ENCODE results near the gene TMEM165. TPM values are rescaled to one million over a fixed set of nuclear protein-coding genes. Genes with fewer than 3 reads are reported as not detected.

Gene TMEM165
- total RNA-seq, 4 donors from 2014 or later: 79.5 to 215 (median 136) TPM

DNA sequence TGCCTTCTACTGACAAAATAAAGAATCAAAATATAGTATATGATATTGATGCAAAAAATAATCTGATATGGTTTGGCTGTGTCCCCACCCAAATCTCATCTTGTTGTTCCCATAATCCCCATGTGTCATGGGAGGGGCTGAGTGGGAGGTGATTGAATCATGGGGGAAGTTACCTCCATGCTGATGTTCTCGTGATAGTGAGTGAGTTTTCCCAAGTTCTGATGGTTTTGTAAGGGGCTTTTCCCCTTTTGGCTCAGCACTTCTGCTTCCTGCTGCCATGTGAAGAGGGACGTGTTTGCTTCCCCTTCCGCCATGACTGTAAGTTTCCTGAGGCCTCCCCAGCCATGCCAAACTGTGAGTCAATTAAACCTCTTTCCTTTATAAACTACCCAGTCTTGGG lies 70.2 kb downstream of the TMEM165 start:
- no peaks in the 10 kb centered on the region for H3K27me3 ChIP-seq
- no peaks in the 10 kb centered on the region for H3K9me3 ChIP-seq
- intact Hi-C loops (cut with DNase I; ENCODE audit: low total_unique reads) (no loop called here), in situ Hi-C loops (cut with MboI; ENCODE audit: low pct_ligation_motif_present in 1 of 4, low pct_unique_long_range_greater_than_20kb in 1 of 4, low sequenced_read_pairs in 3 of 4) (no loop called here)
- H3K27ac ChIP-seq: no peak overlapping the region
- H3K4me3 ChIP-seq: no peak overlapping the region
- no peak for DNase-seq
- 86 to 89% methylated on average over 3 of the region's 3 CpGs for whole genome bisulfite sequencing, 2 donors (ENCODE audit: low coverage in 1 of 2)
- TF ChIP-seq EP300 (IDR thresholded peaks at IDR 0.05; ENCODE audit: low read depth) (no peak), POLR2A (IDR thresholded peaks at IDR 0.05) (no peak), POLR2AphosphoS5 (IDR thresholded peaks at IDR 0.05) (no peak)
- TF ChIP-seq, protein P1, sequence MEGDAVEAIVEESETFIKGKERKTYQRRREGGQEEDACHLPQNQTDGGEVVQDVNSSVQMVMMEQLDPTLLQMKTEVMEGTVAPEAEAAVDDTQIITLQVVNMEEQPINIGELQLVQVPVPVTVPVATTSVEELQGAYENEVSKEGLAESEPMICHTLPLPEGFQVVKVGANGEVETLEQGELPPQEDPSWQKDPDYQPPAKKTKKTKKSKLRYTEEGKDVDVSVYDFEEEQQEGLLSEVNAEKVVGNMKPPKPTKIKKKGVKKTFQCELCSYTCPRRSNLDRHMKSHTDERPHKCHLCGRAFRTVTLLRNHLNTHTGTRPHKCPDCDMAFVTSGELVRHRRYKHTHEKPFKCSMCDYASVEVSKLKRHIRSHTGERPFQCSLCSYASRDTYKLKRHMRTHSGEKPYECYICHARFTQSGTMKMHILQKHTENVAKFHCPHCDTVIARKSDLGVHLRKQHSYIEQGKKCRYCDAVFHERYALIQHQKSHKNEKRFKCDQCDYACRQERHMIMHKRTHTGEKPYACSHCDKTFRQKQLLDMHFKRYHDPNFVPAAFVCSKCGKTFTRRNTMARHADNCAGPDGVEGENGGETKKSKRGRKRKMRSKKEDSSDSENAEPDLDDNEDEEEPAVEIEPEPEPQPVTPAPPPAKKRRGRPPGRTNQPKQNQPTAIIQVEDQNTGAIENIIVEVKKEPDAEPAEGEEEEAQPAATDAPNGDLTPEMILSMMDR (IDR thresholded peaks at IDR 0.05): no peak
- no peaks in the 10 kb centered on the region for H3K4me1 ChIP-seq
- peaks cover 0 to 20% (median 3%) of the 10 kb centered on the region in 4 donors for H3K36me3 ChIP-seq

DNA sequence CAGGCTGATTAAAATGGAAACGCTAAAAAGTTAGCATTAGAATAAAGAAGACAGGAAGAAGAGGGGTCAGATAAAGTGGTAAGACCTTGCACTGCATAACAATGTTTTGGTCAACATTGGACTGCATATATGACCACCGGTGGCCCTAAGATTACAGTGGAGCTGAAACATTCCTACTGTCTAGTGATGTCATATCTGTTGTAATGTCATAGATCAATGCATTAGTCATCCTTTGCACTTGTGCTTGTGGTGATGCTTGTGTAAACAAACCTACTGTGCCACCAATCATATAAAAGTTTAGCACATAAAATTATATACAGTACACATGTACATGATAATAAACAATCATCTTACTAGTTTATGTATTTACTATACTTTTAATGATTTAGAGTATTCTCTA lies 73.0 kb downstream of the TMEM165 start:
- Histone ChIP-seq H3K27ac (no peak overlapping the region), H3K27me3 (no peaks in the 10 kb centered on the region), H3K4me1 (no peaks in the 10 kb centered on the region), H3K36me3 (peaks cover 0 to 16% (median 7%) of the 10 kb centered on the region in 4 donors), H3K9me3 (no peaks in the 10 kb centered on the region), H3K4me3 (no peak overlapping the region)
- TF ChIP-seq EP300 (IDR thresholded peaks at IDR 0.05; ENCODE audit: low read depth): no peak
- TF ChIP-seq POLR2A (IDR thresholded peaks at IDR 0.05): no peak
- TF ChIP-seq POLR2AphosphoS5 (IDR thresholded peaks at IDR 0.05): no peak
- TF ChIP-seq, protein P1 (IDR thresholded peaks at IDR 0.05): no peak
- no peak for DNase-seq
- WGBS, 2 donors (ENCODE audit: low coverage in 1 of 2): 84 to 97% methylated on average over 2 of the region's 2 CpGs
- in situ Hi-C loops (cut with MboI; ENCODE audit: low pct_ligation_motif_present in 1 of 4, low pct_unique_long_range_greater_than_20kb in 1 of 4, low sequenced_read_pairs in 3 of 4) (no loop called here), intact Hi-C loops (cut with DNase I; ENCODE audit: low total_unique reads) (no loop called here)

GRCh38 chr4:55469979-55470378 lies 74.2 kb downstream of the TMEM165 start:
- TF ChIP-seq POLR2A (IDR thresholded peaks at IDR 0.05) (no peak), EP300 (IDR thresholded peaks at IDR 0.05; ENCODE audit: low read depth) (no peak), POLR2AphosphoS5 (IDR thresholded peaks at IDR 0.05) (no peak)
- TF ChIP-seq, protein P1 (IDR thresholded peaks at IDR 0.05): no peak
- 98 to 100% methylated on average over 1 of the region's 1 CpG for WGBS, 2 donors (ENCODE audit: low coverage in 1 of 2)
- DNase-seq: no peak
- no peaks in the 10 kb centered on the region for H3K4me1 ChIP-seq
- in situ Hi-C loops (cut with MboI; ENCODE audit: low pct_ligation_motif_present in 1 of 4, low pct_unique_long_range_greater_than_20kb in 1 of 4, low sequenced_read_pairs in 3 of 4) (no loop called here), intact Hi-C loops (cut with DNase I; ENCODE audit: low total_unique reads) (loop anchor here (10.0 kb wide), 1 partner anchor 965 kb away; the partner anchor contains the start of genes PAICS and PPAT)
- H3K9me3 ChIP-seq: no peaks in the 10 kb centered on the region
- H3K36me3 ChIP-seq: peaks cover 0 to 26% (median 13%) of the 10 kb centered on the region in 4 donors
- H3K4me3 ChIP-seq: no peak overlapping the region
- no peak overlapping the region for H3K27ac ChIP-seq
- no peaks in the 10 kb centered on the region for H3K27me3 ChIP-seq

Small RNAs within 50 kb of the gene (small RNA-seq; reads per million reads assigned to genes)
- 0 reads per million in 4 donors for gene RF00019

Other genes starting within 250 kb of the TMEM165 start
- gene SRD5A3, start 49.7 kb upstream of the TMEM165 start, total RNA-seq: 10 to 100 TPM in 1 of 4 donors, 1 to 10 TPM in 3; 1.2 to 13.5 (median 4.9) TPM
- gene CLOCK, start 151.0 kb downstream of the TMEM165 start, total RNA-seq: 10 to 100 TPM in 3 of 4 donors, 1 to 10 TPM in 1; 6.7 to 19.7 (median 16.9) TPM
- gene PDCL2, start 196.3 kb downstream of the TMEM165 start, total RNA-seq: not detected
- gene NMU, start 240.3 kb downstream of the TMEM165 start, total RNA-seq: under 1 TPM in 1 of 4 donors, not detected in 3; 0.96 TPM

All from transverse colon (tissue), 4 donors.